Measurements from ENCODE around the gene SMARCC2.

- TF ChIP-seq TARDBP (IDR thresholded peaks at IDR 0.05): no peak
- no peak for TF ChIP-seq BHLHE40 (IDR thresholded peaks at IDR 0.05; ENCODE audit: borderline replicate concordance)
- no peak for TF ChIP-seq SP1 (IDR thresholded peaks at IDR 0.05)
These were observed 17.3 kb upstream of the SMARCC2 start for GRCh38 chr12:56206452-56207166.

Measured in HEK293T (cell line).